Measurements from ENCODE around the gene HHATL.

Gene HHATL

DNA sequence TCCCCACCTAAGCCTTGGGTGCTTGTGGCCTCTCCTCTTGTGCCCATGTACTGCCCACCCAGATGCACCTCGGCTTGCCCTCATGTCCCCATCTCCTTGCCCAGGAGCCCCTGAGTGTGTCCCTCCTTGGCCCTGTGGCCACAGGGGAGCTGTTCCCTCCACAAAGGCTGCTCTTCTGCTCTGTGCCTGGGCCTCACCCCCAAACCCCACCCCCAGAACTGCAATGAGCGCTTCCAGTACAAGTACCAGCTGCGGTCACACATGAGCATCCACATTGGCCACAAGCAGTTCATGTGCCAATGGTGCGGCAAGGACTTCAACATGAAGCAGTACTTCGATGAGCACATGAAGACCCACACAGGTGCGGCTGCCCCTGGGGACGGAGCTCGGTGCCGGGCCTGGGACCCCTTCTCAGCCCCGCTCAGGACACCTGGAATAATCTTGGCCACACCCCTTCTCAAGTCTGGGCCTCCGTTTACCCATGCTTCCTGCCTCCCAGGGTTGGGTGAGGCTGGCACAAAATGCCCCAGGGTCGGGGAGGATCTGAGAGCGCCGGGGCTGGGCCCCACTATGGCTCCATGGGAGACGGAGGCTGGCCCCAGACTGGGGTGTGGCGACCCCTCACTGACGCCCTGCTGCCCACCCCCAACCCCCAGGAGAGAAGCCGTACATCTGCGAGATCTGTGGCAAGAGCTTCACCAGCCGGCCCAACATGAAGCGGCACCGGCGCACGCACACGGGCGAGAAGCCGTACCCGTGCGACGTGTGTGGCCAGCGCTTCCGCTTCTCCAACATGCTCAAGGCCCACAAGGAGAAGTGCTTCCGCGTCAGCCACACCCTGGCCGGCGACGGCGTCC is 38.8 kb downstream of the HHATL start:
- no peak for DNase-seq (ENCODE audit: low spot score)

DNA sequence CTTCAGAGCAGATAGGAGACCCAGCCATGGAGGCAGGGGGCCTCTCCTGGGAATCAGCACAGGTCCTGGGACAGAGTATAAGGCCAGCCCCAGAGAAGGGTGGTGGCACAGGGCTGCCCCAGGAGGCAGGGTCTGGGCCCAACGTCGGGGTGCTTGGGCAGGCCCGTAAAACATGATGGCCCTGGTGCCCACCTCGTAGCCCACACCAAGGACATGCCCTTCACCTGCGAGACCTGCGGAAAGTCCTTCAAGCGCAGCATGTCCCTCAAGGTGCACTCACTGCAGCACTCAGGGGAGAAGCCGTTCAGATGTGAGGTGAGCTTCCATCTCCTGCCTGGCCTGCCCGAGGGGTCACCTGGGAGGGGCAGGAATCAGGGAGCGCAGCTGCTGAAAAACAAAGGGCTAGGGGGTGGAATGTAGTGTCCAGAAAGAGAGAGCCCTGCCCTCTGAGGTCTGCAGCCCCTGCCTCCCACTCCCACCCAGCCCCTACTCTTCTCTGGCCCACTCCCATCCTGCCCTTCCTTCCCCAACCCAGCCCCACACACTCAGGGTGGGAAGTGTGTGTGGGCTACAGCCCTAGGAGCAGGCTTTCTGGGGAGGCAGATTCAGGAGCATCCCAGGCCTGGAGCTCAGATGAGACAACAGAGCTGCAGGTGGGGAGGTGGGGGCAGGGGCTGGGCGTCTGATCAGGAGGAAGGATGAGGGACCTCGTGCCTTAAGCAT is 39.6 kb downstream of the HHATL start:
- DNase-seq (ENCODE audit: low spot score): no peak

- no peak for DNase-seq (ENCODE audit: low spot score)
Observed at GRCh38 chr3:42662037-42662812, 40.4 kb downstream of the HHATL start.

- no peak for DNase-seq (ENCODE audit: low spot score)
Observed at GRCh38 chr3:42661593-42662022, 41.0 kb downstream of the HHATL start.

GRCh38 chr3:42660898-42661297 is 41.7 kb downstream of the HHATL start:
- no peak for DNase-seq (ENCODE audit: low spot score)

DNA sequence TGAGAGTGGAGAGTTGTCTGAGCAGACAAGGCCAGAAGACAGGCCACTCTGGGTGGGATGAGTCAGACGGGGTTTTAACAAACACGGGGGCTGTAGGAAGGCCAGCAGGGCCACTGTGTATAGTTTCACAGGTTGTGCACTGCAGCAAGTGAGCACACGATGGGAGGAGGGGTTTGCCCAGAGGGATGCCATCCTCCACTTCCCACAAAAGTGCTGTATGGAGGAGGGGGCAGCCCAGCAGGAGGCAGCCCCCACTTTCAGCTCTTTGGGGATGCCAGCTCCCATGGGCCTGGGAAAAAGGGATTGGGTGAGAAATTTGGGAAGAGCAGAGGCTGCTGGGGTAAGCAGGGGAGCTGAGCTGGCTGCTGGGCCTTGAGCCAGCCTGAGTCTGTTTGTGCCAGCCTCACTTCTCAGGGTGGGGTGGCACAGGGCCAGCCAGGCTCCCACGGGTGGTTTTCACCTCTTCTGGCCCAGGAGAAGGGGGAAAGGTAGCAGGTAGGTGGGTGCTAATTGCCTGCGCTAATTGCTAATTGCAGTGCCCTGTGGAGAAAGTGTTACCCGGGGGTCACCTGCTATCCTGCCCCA is 42.4 kb downstream of the HHATL start:
- DNase-seq (ENCODE audit: low spot score): no peak

- no peak for DNase-seq (ENCODE audit: low spot score)
Observed at GRCh38 chr3:42659451-42660130, 43.0 kb downstream of the HHATL start.

- DNase-seq (ENCODE audit: low spot score): no peak
Observed at GRCh38 chr3:42658771-42659390, 43.7 kb downstream of the HHATL start.

DNA sequence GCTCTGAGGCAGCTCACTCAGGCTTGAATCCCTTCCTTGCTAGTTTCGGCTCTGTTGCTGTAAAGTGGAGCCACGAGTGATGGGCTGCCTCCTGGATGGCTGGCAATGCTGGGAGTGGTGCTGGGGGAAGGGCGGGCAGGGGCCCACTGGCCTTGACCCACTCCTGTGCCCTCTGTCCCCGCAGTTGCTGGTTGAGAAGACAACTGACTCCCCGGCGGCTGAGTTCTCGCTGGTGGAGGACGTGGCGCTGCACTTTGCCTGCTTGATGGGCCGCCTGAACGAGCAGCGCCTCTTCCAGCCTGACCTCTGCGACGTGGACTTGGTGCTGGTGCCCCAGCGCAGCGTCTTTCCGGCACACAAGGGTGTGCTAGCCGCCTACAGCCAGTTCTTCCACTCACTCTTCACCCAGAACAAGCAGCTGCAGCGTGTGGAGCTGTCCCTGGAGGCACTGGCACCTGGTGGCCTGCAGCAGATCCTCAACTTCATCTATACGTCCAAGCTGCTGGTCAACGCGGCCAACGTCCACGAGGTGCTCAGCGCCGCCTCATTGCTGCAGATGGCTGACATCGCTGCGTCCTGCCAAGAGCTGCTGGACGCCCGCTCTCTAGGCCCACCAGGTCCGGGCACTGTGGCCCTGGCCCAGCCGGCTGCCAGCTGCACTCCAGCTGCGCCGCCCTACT is 44.4 kb downstream of the HHATL start:
- no peak for DNase-seq (ENCODE audit: low spot score)

GRCh38 chr3:42657675-42658074 is 44.9 kb downstream of the HHATL start:
- DNase-seq (ENCODE audit: low spot score): no peak

GRCh38 chr3:42656680-42657610 is 45.7 kb downstream of the HHATL start:
- DNase-seq (ENCODE audit: low spot score): no peak

GRCh38 chr3:42655980-42656679 is 46.5 kb downstream of the HHATL start:
- peak; percentile 68 for DNase-seq (ENCODE audit: low spot score)

DNA sequence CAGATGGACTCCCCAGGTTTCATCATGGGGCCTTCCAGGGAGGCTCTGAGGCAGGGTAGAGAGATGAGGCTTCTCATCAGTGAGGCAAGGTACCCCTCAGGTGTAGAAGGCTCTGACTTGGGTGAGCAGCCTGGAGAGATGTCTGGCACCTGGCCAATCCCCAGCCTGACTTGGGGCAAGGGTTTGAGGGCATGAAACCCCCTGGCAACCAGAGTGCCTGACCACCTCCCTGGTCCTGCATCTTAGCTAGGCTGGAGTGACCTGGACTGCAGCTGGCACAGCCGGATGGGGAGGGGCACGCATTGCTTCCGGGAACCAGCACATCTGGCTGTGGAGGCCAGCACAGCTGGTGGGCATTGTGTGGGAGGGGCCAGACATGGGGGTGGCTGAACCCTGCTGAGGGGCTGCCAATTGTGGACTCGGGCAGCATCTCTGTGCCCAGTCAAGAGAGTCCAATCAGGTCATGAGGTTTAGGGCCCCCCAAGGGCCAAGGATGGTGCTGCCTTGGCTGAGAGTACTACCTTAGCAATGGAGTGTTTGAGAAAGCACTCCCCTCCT is 47.2 kb downstream of the HHATL start:
- DNase-seq (ENCODE audit: low spot score): no peak

GRCh38 chr3:42654331-42655201 is 48.0 kb downstream of the HHATL start:
- peak; percentile 76 for DNase-seq (ENCODE audit: low spot score)

DNA sequence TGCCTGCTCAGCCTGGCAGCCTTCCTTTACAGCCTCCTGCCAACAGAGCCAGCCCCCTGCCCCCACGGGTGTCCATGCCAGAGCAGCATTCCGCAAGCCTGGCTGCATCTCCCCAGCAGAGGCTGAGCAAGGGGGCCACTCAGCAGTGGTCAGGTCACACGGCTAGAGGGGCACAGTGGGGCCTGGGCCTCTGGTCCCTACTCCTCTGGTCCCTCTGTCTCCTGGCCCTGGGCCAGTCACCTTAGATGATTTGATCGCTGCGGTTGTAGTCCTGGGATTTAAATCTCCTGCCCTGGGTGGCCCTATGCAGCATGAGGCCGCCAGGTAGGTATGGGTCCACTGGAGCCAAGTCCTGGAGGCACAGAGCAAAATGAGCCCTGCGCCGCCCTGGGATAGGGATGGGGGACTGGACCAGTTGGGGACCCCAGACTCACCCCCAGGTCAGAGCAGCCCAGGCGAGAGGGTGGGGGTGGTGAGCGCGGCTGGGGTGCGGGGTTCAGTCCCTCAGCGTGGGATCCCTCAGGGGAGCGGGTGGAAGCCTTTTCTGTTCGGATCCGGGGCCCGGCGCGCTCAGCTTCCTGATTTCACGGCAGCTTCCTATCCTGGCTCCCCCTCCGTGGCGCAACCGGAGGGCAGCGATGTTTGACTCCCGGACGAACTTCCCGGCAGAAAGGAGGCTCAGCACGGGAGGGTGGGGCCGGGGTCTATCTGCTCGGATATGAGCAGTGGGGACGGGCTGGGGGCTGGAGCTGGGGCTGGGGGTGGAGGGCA is 48.9 kb downstream of the HHATL start, which contains the start of gene ZBTB47:
Gene ZBTB47 (plus strand): TSS at position 138 of the 771 bp plus-strand sequence. CDS start 4,659 bp downstream, outside the sequence.
- peak; percentile 62 for DNase-seq (ENCODE audit: low spot score)

- no peak for DNase-seq (ENCODE audit: low spot score)
Observed at GRCh38 chr3:42653303-42653559, 49.4 kb downstream of the HHATL start.

Data from hepatic stellate cell (primary cell).